GM12878 (cell line): ENCODE data around the gene RARRES1. TPM values are rescaled to one million over a fixed set of nuclear protein-coding genes. Genes with fewer than 3 reads are reported as not detected.

Source experiments
- ATAC-seq: fragments of 200-7000 bp; cut with Tn5 transposase; 3 replicates; pipeline ENCODE4 v1.9.1; 2020; ENCODE audit warnings: mild to moderate bottlenecking, moderate library complexity
- BruUV-seq: library from RNA; stranded (reverse); fragments of 400-500 nt; replicated peaks from 2 replicates; lab custom pipeline; 2021; lab: Mats Ljungman, UMichigan
- CTCF ChIA-PET: fragments of 300-600 bp; sonication (Branson Sonifier 250); formaldehyde crosslinking; extraction: SDS; loops from one replicate; lab custom pipeline; 2021; ENCODE audit warnings: inconsistent platforms; lab: Yijun Ruan, JAX
- POLR2A ChIA-PET: fragments of 350-600 bp; formaldehyde crosslinking; extraction: SDS; loops from one replicate; lab custom pipeline; 2021; ENCODE audit warnings: inconsistent platforms; lab: Charles Lee
- RAD21 ChIA-PET: fragments of 300-600 bp; sonication (Branson Sonifier 250); formaldehyde crosslinking; loops from one replicate; lab custom pipeline; 2023; ENCODE audit warnings: antibody characterized with exemption; ENCODE audit not compliant: unreplicated experiment; lab: Charles Lee
- SMC1A ChIA-PET: fragments of 300-600 bp; sonication (Branson Sonifier 250); formaldehyde crosslinking; loops from one replicate; lab custom pipeline; 2023; ENCODE audit not compliant: unreplicated experiment, uncharacterized antibody; lab: Charles Lee
- DNase-seq: peaks from one replicate; pipeline ENCODE4 v3.0.0-alpha.2; 2011; ENCODE audit warnings: low read depth, low spot score
- FAIRE-seq: peaks from 3 replicates; lab custom pipeline; 2011; peaks lifted over from hg19 to GRCh38; lab: Jason Lieb, UNC
- H2AFZ ChIP-seq: 2 replicates; pipeline ENCODE4 v1.6.0; 2011; ENCODE audit warnings: low read depth, low read length, control low read depth; ENCODE audit not compliant: control insufficient read depth
- H3K27ac ChIP-seq: 2 replicates; pipeline ENCODE4 v1.5.1; 2011; ENCODE audit warnings: control low read depth; ENCODE audit not compliant: control insufficient read depth, insufficient read depth
- H3K27me3 ChIP-seq, 2 experiments: replicated peaks in 1 of 2; 2 replicates each; pipeline versions ENCODE4 v1.6.0 to v1.6.1; 2011; ENCODE audit warnings: low read length in 1 of 2; ENCODE audit not compliant: control insufficient read depth in 2 of 2, insufficient read depth in 2 of 2
- H3K36me3 ChIP-seq, 2 experiments: 2 replicates each; pipeline ENCODE4 v1.5.1; 2011; ENCODE audit warnings: low read length in 1 of 2; ENCODE audit not compliant: control insufficient read depth in 2 of 2, insufficient read depth in 2 of 2
- H3K4me1 ChIP-seq: 2 replicates; pipeline ENCODE4 v1.6.1; 2011; ENCODE audit warnings: mild to moderate bottlenecking, low read length, moderate library complexity, mixed read lengths; ENCODE audit not compliant: control insufficient read depth, insufficient read depth
- H3K4me2 ChIP-seq: 2 replicates; pipeline ENCODE4 v1.6.0; 2011; ENCODE audit warnings: control low read depth; ENCODE audit not compliant: control insufficient read depth, insufficient read depth
- H3K4me3 ChIP-seq: fragments of 200-600 bp; sonication (generic); 2 replicates; pipeline ENCODE4 v1.5.1; 2016
- H3K79me2 ChIP-seq: 2 replicates; pipeline ENCODE4 v1.6.0; 2011; ENCODE audit warnings: low read length; ENCODE audit not compliant: control insufficient read depth, insufficient read depth
- H3K9ac ChIP-seq: 2 replicates; pipeline ENCODE4 v1.8.0; 2011; ENCODE audit warnings: low read length, control low read depth, mixed read lengths; ENCODE audit not compliant: control insufficient read depth, insufficient read depth
- H3K9me3 ChIP-seq: replicated peaks from 3 replicates; pipeline ENCODE4 v1.5.1; 2011; ENCODE audit warnings: mild to moderate bottlenecking, low read length; ENCODE audit not compliant: control insufficient read depth, insufficient read depth
- H4K20me1 ChIP-seq: 2 replicates; pipeline ENCODE4 v1.6.0; 2011; ENCODE audit not compliant: control insufficient read depth, insufficient read depth
- ASH2L ChIP-seq: fragments of 300-600, 200-600 bp; sonication (generic); IDR thresholded peaks from 2 replicates; pipeline ENCODE4 v1.6.1; 2017; ENCODE audit warnings: low read depth, mild to moderate bottlenecking, borderline replicate concordance
- EGR1 ChIP-seq, 2 experiments: IDR thresholded peaks; 1 replicate in 1 of 2; 2 replicates in 1 of 2; pipeline ENCODE4 v1.6.1; 2011 to 2012; ENCODE audit warnings: low read depth in 2 of 2, low read length in 2 of 2, borderline replicate concordance in 1 of 2, mild to moderate bottlenecking in 1 of 2, moderate library complexity in 1 of 2
- TAF1 ChIP-seq: IDR thresholded peaks from 2 replicates; pipeline ENCODE4 v1.6.1; 2011; ENCODE audit warnings: mild to moderate bottlenecking, low read depth, low read length, borderline replicate concordance
- ZNF217 ChIP-seq: fragments of 450-650 bp; IDR thresholded peaks from 2 replicates; pipeline ENCODE4 v1.6.1; 2017; ENCODE audit warnings: antibody characterized with exemption, mild to moderate bottlenecking
- WGBS: methylation state at CpG from one replicate; pipeline ENCODE4 v1.1.6; 2016; ENCODE audit warnings: low lambda C conversion rate; ENCODE audit not compliant: insufficient replicate concordance, insufficient coverage; ENCODE audit errors: missing lambda C conversion rate; 5-methylcytosine and 5-hydroxymethylcytosine counted together
- in situ Hi-C: fragments of 300-500 bp; cut with MboI; formaldehyde crosslinking; loops from 9 replicates; pipeline ENCODE4 v1.14.3; 2018; ENCODE audit warnings: mixed read lengths
- intact Hi-C: fragments of 100-400 bp; cut with micrococcal nuclease; formaldehyde crosslinking; loops from one replicate; pipeline ENCODE4 v1.14.2; 2022; ENCODE audit not compliant: unreplicated experiment
- polyA plus RNA-seq, 11 experiments: library from polyadenylated mRNA; depleted of rRNA in 4 of 11; unstranded in 6 of 11; stranded (reverse) in 5 of 11; fragments of >200 nt; fragmentation: Nextera tagmentation in 4 of 11; fragmentation: Illumina TruSeq in 1 of 11; extraction: Ambion mirVana in 4 of 11; extraction: Trizol in 1 of 11; gene quantifications; 1 replicate in 1 of 11; 2 replicates in 10 of 11; pipeline versions ENCODE4 v1.2.1 to v1.2.3, GENCODE V29; 2011 to 2016; ENCODE audit warnings: inconsistent platforms in 2 of 11, missing spikeins in 2 of 11, low read depth in 1 of 11
- total RNA-seq, 4 experiments: library from RNA; depleted of rRNA in 3 of 4; stranded (reverse); fragments of >200 nt in 3 of 4; fragmentation: Illumina TruSeq in 1 of 4; extraction: Trizol in 1 of 4; gene quantifications; 2 replicates each; pipeline versions ENCODE4 v1.2.1 to v1.2.3, GENCODE V29; 2013 to 2021
- TF ChIP-seq, protein P1 (sequence below): IDR thresholded peaks from 2 replicates; pipeline ENCODE4 v1.6.1; 2012; ENCODE audit warnings: low read depth, low read length, improper control_type of control experiment
- TF ChIP-seq, protein P2 (sequence below): fragments of 450-650 bp; formaldehyde crosslinking; IDR thresholded peaks from 2 replicates; pipeline ENCODE4 v1.4.0; 2022; ENCODE audit warnings: mild to moderate bottlenecking, moderate library complexity

The RARRES1 gene
- total and polyA plus RNA-seq, 10 of the 15 experiments (the other 5 are each of a cell fraction or from before 2014, with no cell fraction given), result 0.02 to 0.83 (median 0.63) TPM; not detected in 7

DNA sequence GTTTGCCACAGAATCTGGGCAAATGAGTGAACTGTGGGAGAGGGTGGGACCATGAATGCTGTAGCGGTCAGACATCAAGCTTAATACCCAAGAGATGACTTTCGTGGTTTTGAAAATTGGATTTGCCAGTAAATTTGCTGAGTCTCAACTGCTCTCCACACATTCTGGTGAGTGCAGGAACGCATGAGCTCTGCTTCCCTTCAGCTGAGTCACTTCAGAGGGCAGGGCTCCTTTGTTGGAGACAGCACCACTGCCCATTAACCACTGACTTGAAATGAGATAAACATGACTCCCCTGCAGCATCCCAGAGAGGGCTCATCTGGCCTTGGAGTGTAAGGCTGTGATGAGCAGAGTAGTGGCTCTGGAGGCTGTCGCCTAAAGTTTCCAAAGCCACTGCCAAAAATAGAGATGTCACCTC is 22.6 kb downstream of the RARRES1 start:
- Histone ChIP-seq H3K4me3 (no peak overlapping the region), H2AFZ (no peak overlapping the region), H3K27ac (no peak overlapping the region), H4K20me1 (no peaks in the 10 kb centered on the region), H3K27me3 (no peaks in the 10 kb centered on the region), H3K36me3 (peaks cover 0 to 13% of the 10 kb centered on the region in 2 experiments; a peak in 2 of 4 replicates), H3K9ac (no peak overlapping the region), H3K79me2 (no peaks in the 10 kb centered on the region), H3K4me1 (no peaks in the 10 kb centered on the region), H3K9me3 (no peaks in the 10 kb centered on the region), H3K4me2 (no peak overlapping the region)
- ChIA-PET RAD21 (no interaction called here), SMC1A (no interaction called here), CTCF (interaction anchor here (0.9 kb wide), 1 partner anchor 18 kb away, joined by 4 read pairs; no protein-coding TSS in a partner anchor), POLR2A (no interaction called here)
- in situ Hi-C loops, result no loop called here
- ATAC-seq (no peak), FAIRE-seq (no peak), DNase-seq (no peak)
- no TSS peak for BruUV-seq
- WGBS, result 77% methylated on average over 4 of the region's 4 CpGs
- intact Hi-C loops, result no loop called here
- TF ChIP-seq TAF1 (no peak), ZNF217 (no peak), EGR1 (IDR thresholded peaks at IDR 0.05; ENCODE audit: borderline replicate concordance in 1 of 2, low read depth in 2 of 2, low read length in 2 of 2) (no peak), ASH2L (no peak)
- TF ChIP-seq, protein P1, sequence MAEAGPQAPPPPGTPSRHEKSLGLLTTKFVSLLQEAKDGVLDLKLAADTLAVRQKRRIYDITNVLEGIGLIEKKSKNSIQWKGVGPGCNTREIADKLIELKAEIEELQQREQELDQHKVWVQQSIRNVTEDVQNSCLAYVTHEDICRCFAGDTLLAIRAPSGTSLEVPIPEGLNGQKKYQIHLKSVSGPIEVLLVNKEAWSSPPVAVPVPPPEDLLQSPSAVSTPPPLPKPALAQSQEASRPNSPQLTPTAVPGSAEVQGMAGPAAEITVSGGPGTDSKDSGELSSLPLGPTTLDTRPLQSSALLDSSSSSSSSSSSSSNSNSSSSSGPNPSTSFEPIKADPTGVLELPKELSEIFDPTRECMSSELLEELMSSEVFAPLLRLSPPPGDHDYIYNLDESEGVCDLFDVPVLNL, result no peak
- TF ChIP-seq, protein P2, sequence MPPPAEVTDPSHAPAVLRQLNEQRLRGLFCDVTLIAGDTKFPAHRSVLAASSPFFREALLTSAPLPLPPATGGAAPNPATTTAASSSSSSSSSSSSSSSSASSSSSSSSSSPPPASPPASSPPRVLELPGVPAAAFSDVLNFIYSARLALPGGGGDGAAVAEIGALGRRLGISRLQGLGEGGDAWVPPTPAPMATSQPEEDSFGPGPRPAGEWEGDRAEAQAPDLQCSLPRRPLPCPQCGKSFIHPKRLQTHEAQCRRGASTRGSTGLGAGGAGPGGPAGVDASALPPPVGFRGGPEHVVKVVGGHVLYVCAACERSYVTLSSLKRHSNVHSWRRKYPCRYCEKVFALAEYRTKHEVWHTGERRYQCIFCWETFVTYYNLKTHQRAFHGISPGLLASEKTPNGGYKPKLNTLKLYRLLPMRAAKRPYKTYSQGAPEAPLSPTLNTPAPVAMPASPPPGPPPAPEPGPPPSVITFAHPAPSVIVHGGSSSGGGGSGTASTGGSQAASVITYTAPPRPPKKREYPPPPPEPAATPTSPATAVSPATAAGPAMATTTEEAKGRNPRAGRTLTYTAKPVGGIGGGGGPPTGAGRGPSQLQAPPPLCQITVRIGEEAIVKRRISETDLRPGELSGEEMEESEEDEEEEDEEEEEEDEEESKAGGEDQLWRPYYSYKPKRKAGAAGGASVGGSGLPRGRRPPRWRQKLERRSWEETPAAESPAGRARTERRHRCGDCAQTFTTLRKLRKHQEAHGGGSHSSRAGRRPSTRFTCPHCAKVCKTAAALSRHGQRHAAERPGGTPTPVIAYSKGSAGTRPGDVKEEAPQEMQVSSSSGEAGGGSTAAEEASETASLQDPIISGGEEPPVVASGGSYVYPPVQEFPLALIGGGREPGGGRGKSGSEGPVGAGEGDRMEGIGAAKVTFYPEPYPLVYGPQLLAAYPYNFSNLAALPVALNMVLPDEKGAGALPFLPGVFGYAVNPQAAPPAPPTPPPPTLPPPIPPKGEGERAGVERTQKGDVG (CRISPR knock-in tag), result no peak
